Stomach (tissue), 4 donors: ENCODE data around the gene SGIP1.

Experiments
- CTCF ChIP-seq, 7 experiments: fragments of 450-650 bp in 4 of 7; fragments of 200-600 bp in 3 of 7; sonication (generic) in 3 of 7; IDR thresholded peaks; one replicate each; pipeline ENCODE4 v1.5.1; 2016 to 2019; ENCODE audit warnings: antibody characterized with exemption in 7 of 7, control low read depth in 2 of 7, mild to moderate bottlenecking in 1 of 7
- POLR2A ChIP-seq, 4 donors: fragments of 450-650 bp; IDR thresholded peaks; one replicate each; pipeline ENCODE4 v1.6.1; 2016; ENCODE audit warnings: antibody characterized with exemption in 4 of 4, control low read depth in 2 of 4, mild to moderate bottlenecking in 1 of 4, moderate library complexity in 1 of 4

DNA sequence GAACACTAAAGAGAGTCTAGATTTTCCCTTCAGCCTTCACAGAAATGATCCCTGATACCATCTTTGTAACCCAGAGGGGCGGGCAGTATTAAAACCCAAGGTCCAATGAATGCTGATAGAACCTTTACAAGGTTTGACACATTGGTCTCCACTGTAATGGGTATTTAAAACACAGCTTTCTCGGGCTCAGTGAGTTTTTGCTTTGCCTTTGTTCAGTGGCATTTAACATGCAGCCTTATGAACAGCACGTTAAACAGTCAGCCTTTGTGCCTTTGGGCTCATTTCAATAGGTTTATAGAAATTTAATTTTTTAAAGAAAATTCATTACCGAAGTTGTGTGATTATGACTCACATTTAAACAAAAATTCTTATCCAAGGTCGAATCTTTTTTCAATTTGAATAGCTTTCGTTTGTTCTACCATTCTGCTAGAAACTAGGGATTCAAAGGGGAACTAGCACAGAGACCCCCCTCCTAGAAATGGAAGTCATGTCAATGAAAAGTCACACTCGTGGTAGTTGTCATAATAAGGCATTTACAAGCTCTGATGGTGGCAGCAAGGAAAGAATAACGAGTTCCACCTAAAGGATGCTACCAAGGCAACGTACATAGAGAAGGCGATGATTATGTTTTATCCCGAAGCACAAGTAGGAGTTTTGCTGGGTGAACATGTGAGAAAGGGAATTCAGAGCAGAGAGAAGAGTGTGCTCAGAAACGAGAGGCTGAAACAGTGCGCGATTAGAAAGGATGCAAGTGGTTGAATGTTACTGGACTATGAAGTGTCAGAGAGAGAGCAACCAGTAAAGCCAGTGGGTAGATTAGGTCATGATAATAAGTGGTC lies 66.2 kb downstream of the SGIP1 start:
- TF ChIP-seq POLR2A (IDR thresholded peaks at IDR 0.05) (no peak), CTCF (IDR thresholded peaks at IDR 0.05) (no peak)
